Common myeloid progenitor, CD34-positive (primary cell): ENCODE results near the gene RBM28.
"Not testable (repeated sequence)": the region's sequence is repeated elsewhere in the genome, so short reads cannot be mapped to it uniquely, and the experiment has no call there.

ENCODE experiments used
- CTCF ChIA-PET: fragments of 350-600 bp; sonication (Branson Sonifier 250); formaldehyde crosslinking; loops from one replicate; lab custom pipeline; 2021; ENCODE audit warnings: antibody characterized with exemption; lab: Charles Lee
- POLR2A ChIA-PET: fragments of 350-600 bp; sonication (Branson Sonifier 250); formaldehyde crosslinking; loops from one replicate; lab custom pipeline; 2021; ENCODE audit warnings: antibody characterized with exemption; lab: Charles Lee
- DNase-seq, 3 donors: peaks; one replicate each; pipeline versions ENCODE4 v3.0.0 to v3.0.0-alpha.2; 2013
- H3K27ac ChIP-seq, 2 experiments: 1 replicate in 1 of 2; 2 replicates in 1 of 2; pipeline ENCODE4 v1.7.0; 2013; ENCODE audit warnings: inconsistent platforms in 2 of 2, low read length in 2 of 2, mild to moderate bottlenecking in 2 of 2, low read depth in 1 of 2, moderate library complexity in 1 of 2; ENCODE audit not compliant: severe bottlenecking in 2 of 2, insufficient read depth in 1 of 2, poor library complexity in 1 of 2
- H3K27me3 ChIP-seq, 5 experiments: replicated peaks in 2 of 5; 1 replicate in 3 of 5; 2 replicates in 2 of 5; pipeline versions ENCODE4 v1.6.1 to v1.7.0; 2013; ENCODE audit warnings: low read length in 4 of 5, mild to moderate bottlenecking in 2 of 5, moderate library complexity in 2 of 5, inconsistent platforms in 1 of 5; ENCODE audit not compliant: insufficient read depth in 5 of 5, control insufficient read depth in 4 of 5
- H3K36me3 ChIP-seq, 4 experiments: 1 replicate in 2 of 4; 2 replicates in 2 of 4; pipeline versions ENCODE4 v1.6.1 to v1.7.0; 2013; ENCODE audit warnings: low read length in 3 of 4, control low read depth in 1 of 4, mild to moderate bottlenecking in 1 of 4; ENCODE audit not compliant: control insufficient read depth in 4 of 4, insufficient read depth in 4 of 4
- H3K4me1 ChIP-seq, 4 experiments: 1 replicate in 3 of 4; 2 replicates in 1 of 4; pipeline versions ENCODE4 v1.6.1 to v1.7.1; 2013; ENCODE audit warnings: low read length in 3 of 4, mild to moderate bottlenecking in 3 of 4, control low read depth in 1 of 4, inconsistent platforms in 1 of 4, moderate library complexity in 1 of 4; ENCODE audit not compliant: control insufficient read depth in 4 of 4, insufficient read depth in 4 of 4; ENCODE audit errors: control extremely low read depth in 1 of 4
- H3K4me3 ChIP-seq, 7 experiments: 1 replicate in 4 of 7; 2 replicates in 3 of 7; pipeline versions ENCODE4 v1.5.1 to v1.7.0; 2013; ENCODE audit warnings: mild to moderate bottlenecking in 7 of 7, low read length in 6 of 7, moderate library complexity in 6 of 7, inconsistent platforms in 2 of 7, low read depth in 2 of 7, control low read depth in 1 of 7; ENCODE audit not compliant: insufficient read depth in 4 of 7, control insufficient read depth in 1 of 7; ENCODE audit errors: extremely low read depth in 1 of 7
- H3K9me3 ChIP-seq, 5 experiments: 1 replicate in 4 of 5; 2 replicates in 1 of 5; pipeline versions ENCODE4 v1.6.1 to v1.7.1; 2013; ENCODE audit warnings: low read length in 4 of 5, mild to moderate bottlenecking in 2 of 5, inconsistent platforms in 1 of 5, low read depth in 1 of 5, moderate library complexity in 1 of 5; ENCODE audit not compliant: control insufficient read depth in 4 of 5, insufficient read depth in 2 of 5; ENCODE audit errors: control extremely low read depth in 1 of 5
- WGBS: methylation state at CpG from one replicate; pipeline ENCODE4 v1.1.5; 2013; ENCODE audit not compliant: insufficient coverage; 5-methylcytosine and 5-hydroxymethylcytosine counted together

Gene RBM28

DNA sequence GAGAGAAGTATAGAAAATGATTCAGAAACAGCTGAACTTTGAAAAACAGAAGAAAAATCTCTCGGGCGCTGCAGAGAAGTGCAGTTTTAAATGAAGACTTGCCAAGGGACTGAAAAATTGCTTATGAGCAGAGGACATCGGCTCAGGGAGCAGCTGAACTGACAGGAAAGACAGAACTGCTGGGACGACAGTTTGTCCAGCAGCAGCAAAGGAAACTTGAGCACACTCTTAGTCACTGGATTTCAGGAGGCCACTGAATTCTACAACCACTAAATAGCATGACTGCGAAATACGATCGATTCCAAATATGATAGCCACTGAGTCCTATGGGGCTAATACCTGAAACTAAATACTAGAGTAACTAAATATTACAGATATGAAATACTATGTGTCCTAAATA, 59.6 kb downstream of the RBM28 start:
- Histone ChIP-seq H3K4me3 (no peak overlapping the region), H3K36me3 (peaks cover 0 to 6% (median 5%) of the 10 kb centered on the region in 4 experiments), H3K27me3 (no peaks in the 10 kb centered on the region), H3K4me1 (no peaks in the 10 kb centered on the region), H3K27ac (no peak overlapping the region), H3K9me3 (peaks cover 1 to 10% (median 9%) of the 10 kb centered on the region in 5 experiments)
- ChIA-PET POLR2A (no interaction called here), CTCF (no interaction called here)
- DNase-seq: no peak
- WGBS: 94% methylated on average over 3 of the region's 7 CpGs

DNA sequence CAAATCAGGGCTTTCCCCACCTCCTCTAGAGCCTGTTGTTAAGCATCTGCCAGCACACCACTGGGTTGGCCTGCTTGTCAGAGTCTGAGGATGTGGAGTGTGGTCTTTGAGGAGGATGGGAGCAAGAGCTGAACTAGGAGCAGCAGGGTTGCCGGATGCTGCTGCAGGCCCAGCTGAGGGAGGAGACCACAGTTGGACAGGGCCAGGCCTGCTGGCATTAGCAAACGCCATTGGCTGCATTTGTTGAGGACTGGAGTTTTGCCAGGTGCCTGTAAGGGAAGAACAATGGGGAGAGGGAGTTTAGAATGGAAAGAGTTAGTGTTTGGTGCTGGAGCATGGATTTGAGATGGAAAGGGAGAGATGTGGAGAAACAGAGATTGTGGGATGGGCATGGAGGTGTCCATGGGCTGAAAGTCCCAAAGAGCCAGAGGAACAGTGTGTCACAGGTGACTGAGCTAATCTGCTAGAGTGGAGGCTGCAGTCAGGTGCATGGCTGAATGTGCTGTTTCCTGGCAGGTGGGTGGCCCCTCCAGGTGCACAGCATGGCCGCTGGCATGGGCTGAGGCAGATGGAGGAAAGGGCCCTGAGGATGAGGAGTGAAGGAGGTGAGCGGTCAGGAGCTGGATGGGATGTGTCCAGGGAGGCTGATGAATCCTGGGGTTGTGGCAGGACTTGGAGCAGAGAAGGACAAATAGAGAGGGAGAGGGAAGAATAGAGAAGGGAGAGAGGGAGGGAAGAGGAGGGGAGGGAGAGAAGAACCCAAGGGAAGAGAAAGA, 61.9 kb downstream of the RBM28 start:
- DNase-seq: no peak
- CTCF ChIA-PET: no interaction called here
- H3K9me3 ChIP-seq: peaks cover 3 to 12% (median 9%) of the 10 kb centered on the region in 5 experiments
- POLR2A ChIA-PET: no interaction called here
- WGBS: 96% methylated on average over 4 of the region's 4 CpGs
- no peaks in the 10 kb centered on the region for H3K27me3 ChIP-seq
- peaks cover 0 to 6% (median 5%) of the 10 kb centered on the region in 4 experiments for H3K36me3 ChIP-seq
- no peaks in the 10 kb centered on the region for H3K4me1 ChIP-seq
- H3K27ac ChIP-seq: no peak overlapping the region
- H3K4me3 ChIP-seq: no peak overlapping the region

DNA sequence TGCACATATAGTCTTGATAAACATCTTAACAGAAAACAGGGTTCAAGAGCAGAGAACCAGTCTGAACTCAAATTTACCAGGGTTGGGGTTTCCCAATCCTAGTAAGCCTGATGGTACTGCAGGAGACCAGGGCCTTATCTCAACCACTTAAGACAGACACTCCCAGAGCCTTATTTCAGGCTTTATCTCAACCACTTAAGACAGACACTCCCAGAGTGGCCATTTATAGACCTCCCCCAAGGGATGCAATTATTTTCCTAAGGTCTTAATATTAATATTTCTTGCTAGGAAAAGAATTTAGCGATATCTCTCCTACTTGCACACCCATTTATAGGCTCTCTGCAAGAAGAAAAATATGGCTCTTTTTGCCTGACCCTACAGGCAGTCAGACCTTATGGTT, 63.3 kb downstream of the RBM28 start:
- H3K4me3 ChIP-seq, CTCF ChIA-PET, H3K27ac ChIP-seq, H3K36me3 ChIP-seq, H3K27me3 ChIP-seq, POLR2A ChIA-PET, H3K4me1 ChIP-seq: not testable (repeated sequence)
- peaks cover 3 to 12% (median 9%) of the 10 kb centered on the region in 5 experiments for H3K9me3 ChIP-seq
- no CpG with 5 or more reads among the region's 1 CpG for WGBS
- peak in 2 of 3 donors; percentile 47 for DNase-seq

DNA sequence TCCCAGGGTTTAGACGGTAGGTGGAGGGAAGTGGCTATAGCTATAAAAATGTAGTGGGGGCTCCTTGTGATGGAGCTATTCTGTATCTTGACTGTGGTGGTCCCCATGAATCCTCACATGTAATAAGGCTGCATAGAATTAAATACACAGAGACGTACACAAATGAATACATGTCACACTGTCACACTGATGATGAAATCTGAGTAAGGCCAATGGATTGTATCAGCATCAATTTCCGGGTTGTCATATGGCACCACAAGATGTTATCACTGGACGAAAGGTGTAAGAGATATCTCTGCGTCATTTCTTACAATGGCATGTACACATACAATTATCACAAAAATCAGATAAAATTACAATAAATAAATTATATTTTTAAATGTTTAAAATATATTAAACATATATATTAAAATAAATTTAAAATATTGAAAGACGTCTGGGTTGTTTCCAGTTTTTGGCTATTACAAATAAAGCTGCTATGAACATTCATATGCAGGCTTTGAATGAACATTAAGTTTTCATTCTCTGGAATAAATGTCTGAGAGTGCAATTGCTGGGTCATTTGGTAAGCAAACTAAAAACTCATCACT, 64.5 kb downstream of the RBM28 start:
- no peak for DNase-seq
- CTCF ChIA-PET: interaction anchor here (0.7 to 1.2 kb wide), 2 partner anchors 23 to 48 kb away, joined by 3 read pairs; no protein-coding TSS in a partner anchor
- peaks cover 0 to 3% (median 0%) of the 10 kb centered on the region in 4 experiments for H3K36me3 ChIP-seq
- POLR2A ChIA-PET: no interaction called here
- no peaks in the 10 kb centered on the region for H3K27me3 ChIP-seq
- no peak overlapping the region for H3K4me3 ChIP-seq
- WGBS: 100% methylated on average over 1 of the region's 6 CpGs
- no peaks in the 10 kb centered on the region for H3K4me1 ChIP-seq
- H3K9me3 ChIP-seq: peaks cover 3 to 12% (median 9%) of the 10 kb centered on the region in 5 experiments
- no peak overlapping the region for H3K27ac ChIP-seq

DNA sequence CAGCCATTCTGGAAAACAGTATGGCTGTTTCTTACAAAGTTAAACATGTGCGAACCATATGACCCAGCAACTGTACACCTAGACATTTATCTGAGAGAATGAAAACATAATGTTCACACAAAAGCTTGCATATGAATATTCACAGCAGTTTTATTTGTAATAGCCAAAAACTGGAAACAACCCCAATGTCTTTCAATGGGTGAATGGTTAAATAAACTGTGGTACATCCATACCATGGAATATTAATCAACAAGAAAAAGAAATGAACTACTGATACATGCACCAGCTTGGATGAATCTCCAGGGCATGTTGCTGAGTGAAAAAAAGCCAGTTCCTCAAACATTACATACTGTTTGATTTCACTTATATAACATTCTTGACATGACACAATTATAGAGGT, 65.3 kb downstream of the RBM28 start:
- CTCF ChIA-PET: interaction anchor here (1.2 kb wide), 1 partner anchor 49 kb away, joined by 3 read pairs; no protein-coding TSS in a partner anchor
- Histone ChIP-seq H3K27ac (no peak overlapping the region), H3K27me3 (no peaks in the 10 kb centered on the region), H3K9me3 (peaks cover 3 to 12% (median 9%) of the 10 kb centered on the region in 5 experiments), H3K4me3 (no peak overlapping the region), H3K36me3 (peaks cover 0 to 3% (median 0%) of the 10 kb centered on the region in 4 experiments), H3K4me1 (no peaks in the 10 kb centered on the region)
- no peak for DNase-seq
- POLR2A ChIA-PET: no interaction called here
- no CpG with 5 or more reads among the region's 1 CpG for WGBS

DNA sequence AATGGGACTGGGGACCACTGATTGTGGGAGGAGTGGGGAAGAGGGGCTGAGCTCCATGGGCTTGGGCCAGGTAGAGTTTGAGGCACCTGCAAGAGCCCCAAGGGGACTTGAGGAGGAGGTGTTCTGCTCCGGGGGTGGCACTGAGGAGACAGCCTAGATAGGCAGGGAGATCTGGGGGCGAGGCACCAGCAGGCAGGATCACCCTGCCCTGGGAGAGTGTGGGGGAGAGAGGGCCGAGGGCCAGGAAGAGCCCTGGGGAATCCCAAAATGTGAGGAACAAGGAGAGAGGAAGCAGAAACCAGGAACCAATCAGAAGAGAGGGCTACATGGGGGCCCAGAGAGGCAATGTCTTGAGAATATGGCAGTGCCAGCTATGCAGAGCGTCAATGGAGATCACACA, 68.0 kb downstream of the RBM28 start:
- no peak overlapping the region for H3K4me3 ChIP-seq
- POLR2A ChIA-PET: no interaction called here
- peaks cover 0 to 3% (median 0%) of the 10 kb centered on the region in 5 experiments for H3K27me3 ChIP-seq
- H3K9me3 ChIP-seq: peaks cover 3 to 14% (median 11%) of the 10 kb centered on the region in 5 experiments
- H3K27ac ChIP-seq: no peak overlapping the region
- 96% methylated on average over 4 of the region's 4 CpGs for WGBS
- peaks cover 0 to 12% (median 4%) of the 10 kb centered on the region in 4 experiments for H3K4me1 ChIP-seq
- CTCF ChIA-PET: interaction anchor here (0.6 to 1.5 kb wide), 2 partner anchors 28 to 38 kb away, joined by 3 read pairs; no protein-coding TSS in a partner anchor
- H3K36me3 ChIP-seq: no peaks in the 10 kb centered on the region
- no peak for DNase-seq
